HepG2 (cell line): ENCODE results near the gene P4HB. TPM values are rescaled to one million over a fixed set of nuclear protein-coding genes. Genes with fewer than 3 reads are reported as not detected.

Source experiments
- ARID3A ChIP-seq: IDR thresholded peaks from 2 replicates; pipeline ENCODE4 v1.6.1; 2012; ENCODE audit warnings: low read depth, low read length, improper control_type of control experiment
- HMGXB3 ChIP-seq: sonication (generic); formaldehyde crosslinking; IDR thresholded peaks from 2 replicates; pipeline ENCODE4 v1.4.0; 2020; ENCODE audit warnings: missing genetic modification reagents, borderline replicate concordance
- MAFK ChIP-seq, 2 experiments: IDR thresholded peaks in 1 of 2; conservative IDR thresholded peaks in 1 of 2; 2 replicates each; pipeline ENCODE4 v1.6.1; 2011; ENCODE audit warnings: improper control_type of control experiment in 2 of 2, low read length in 2 of 2
- SOX6 ChIP-seq, 2 experiments: fragments of 450-650 bp in 1 of 2; sonication (generic) in 1 of 2; formaldehyde crosslinking in 1 of 2; IDR thresholded peaks; 2 replicates each; pipeline versions ENCODE4 v1.4.0 to v1.6.1; 2017 to 2020; ENCODE audit warnings: antibody characterized with exemption in 1 of 2, mild to moderate bottlenecking in 1 of 2, missing genetic modification reagents in 1 of 2
- YY1 ChIP-seq: IDR thresholded peaks from 2 replicates; pipeline ENCODE4 v1.6.1; 2011; ENCODE audit warnings: low read length, low read depth, moderate library complexity, mild to moderate bottlenecking; ENCODE audit not compliant: insufficient read depth, insufficient replicate concordance
- ZBTB38 ChIP-seq: sonication (generic); formaldehyde crosslinking; IDR thresholded peaks from 2 replicates; pipeline ENCODE4 v1.5.1; 2020; ENCODE audit warnings: mild to moderate bottlenecking, missing genetic modification reagents
- ZFP37 ChIP-seq: sonication (generic); formaldehyde crosslinking; IDR thresholded peaks from 2 replicates; pipeline ENCODE4 v1.4.0; 2020; ENCODE audit warnings: missing genetic modification reagents, borderline replicate concordance
- ZNF407 ChIP-seq: sonication (generic); formaldehyde crosslinking; IDR thresholded peaks from one replicate; pipeline ENCODE4 v1.5.1; 2020; ENCODE audit warnings: mild to moderate bottlenecking, missing genetic modification reagents; ENCODE audit errors: not compliant biosample characterization
- ZNF598 ChIP-seq: sonication (generic); formaldehyde crosslinking; IDR thresholded peaks from 2 replicates; pipeline ENCODE4 v1.5.1; 2020; ENCODE audit warnings: mild to moderate bottlenecking, missing genetic modification reagents, borderline replicate concordance
- ZZZ3 ChIP-seq: sonication (generic); formaldehyde crosslinking; IDR thresholded peaks from 2 replicates; pipeline ENCODE4 v1.4.0; 2020; ENCODE audit warnings: missing genetic modification reagents, mild to moderate bottlenecking, borderline replicate concordance
- polyA plus RNA-seq, 8 experiments: library from polyadenylated mRNA; depleted of rRNA in 3 of 8; stranded (reverse) in 7 of 8; unstranded in 1 of 8; fragments of >200 nt; fragmentation: Illumina TruSeq in 4 of 8; extraction: Trizol in 4 of 8; gene quantifications; 2 replicates each; pipeline versions ENCODE4 v1.2.1 to v1.2.3, GENCODE V29; 2011 to 2016; ENCODE audit warnings: low read depth in 4 of 8, missing spikeins in 1 of 8, mixed read lengths in 1 of 8; ENCODE audit not compliant: insufficient read depth in 1 of 8
- total RNA-seq, 5 experiments: library from RNA; depleted of rRNA; stranded (reverse); fragments of >200 nt; fragmentation: Illumina TruSeq; extraction: Trizol; gene quantifications; 2 replicates each; pipeline ENCODE4 v1.2.3, GENCODE V29; 2016; ENCODE audit warnings: low read depth in 1 of 5

Gene P4HB
- total and polyA plus RNA-seq, 2 of the 13 experiments (the other 11 are each of a cell fraction or from before 2014, with no cell fraction given), result 185 to 782 TPM

- TF ChIP-seq ZNF598 (CRISPR knock-in tag) (0 out of 2 replicates have a peak, but pooled peaks have one; percentile 50), ARID3A (no peak), ZZZ3 (no peak), ZNF407 (no peak), SOX6 (IDR thresholded peaks at IDR 0.05) (no peak), SOX6 (CRISPR knock-in tag; IDR thresholded peaks at IDR 0.05) (peak; percentile 55), YY1 (no peak), ZFP37 (CRISPR knock-in tag) (no peak), MAFK (conservative IDR thresholded peaks at IDR 0.05 in 1 of 2, IDR thresholded peaks at IDR 0.05 in 1 of 2; ENCODE audit: low read length in 2 of 2) (no peak), HMGXB3 (no peak), ZBTB38 (CRISPR knock-in tag) (peak; percentile 95)
These were observed 9.1 kb upstream of the P4HB start (continued) for GRCh38 chr17:81869221-81870130.
